ENCODE measurements around the gene ZNF107.

DNA sequence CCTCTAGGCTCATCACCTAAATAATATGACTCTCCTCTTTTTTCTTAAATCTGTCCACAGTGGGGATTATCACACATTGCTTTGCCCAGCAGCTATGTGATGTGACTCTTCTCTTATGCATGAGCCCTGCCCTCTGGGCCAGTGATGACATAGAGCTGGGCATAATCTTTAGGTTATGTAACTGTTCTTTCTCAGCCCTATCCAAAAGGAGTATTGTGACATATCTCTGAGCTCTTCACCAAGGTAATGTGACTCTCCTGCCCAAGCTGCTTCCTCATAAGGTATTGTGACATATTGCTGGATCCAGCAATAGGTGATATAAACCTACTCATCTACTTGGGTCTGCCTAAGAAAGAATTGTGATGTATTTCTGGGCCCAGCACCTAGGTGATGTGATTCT, 37.7 kb upstream of the ZNF107 start:
- TF ChIP-seq, protein P1, sequence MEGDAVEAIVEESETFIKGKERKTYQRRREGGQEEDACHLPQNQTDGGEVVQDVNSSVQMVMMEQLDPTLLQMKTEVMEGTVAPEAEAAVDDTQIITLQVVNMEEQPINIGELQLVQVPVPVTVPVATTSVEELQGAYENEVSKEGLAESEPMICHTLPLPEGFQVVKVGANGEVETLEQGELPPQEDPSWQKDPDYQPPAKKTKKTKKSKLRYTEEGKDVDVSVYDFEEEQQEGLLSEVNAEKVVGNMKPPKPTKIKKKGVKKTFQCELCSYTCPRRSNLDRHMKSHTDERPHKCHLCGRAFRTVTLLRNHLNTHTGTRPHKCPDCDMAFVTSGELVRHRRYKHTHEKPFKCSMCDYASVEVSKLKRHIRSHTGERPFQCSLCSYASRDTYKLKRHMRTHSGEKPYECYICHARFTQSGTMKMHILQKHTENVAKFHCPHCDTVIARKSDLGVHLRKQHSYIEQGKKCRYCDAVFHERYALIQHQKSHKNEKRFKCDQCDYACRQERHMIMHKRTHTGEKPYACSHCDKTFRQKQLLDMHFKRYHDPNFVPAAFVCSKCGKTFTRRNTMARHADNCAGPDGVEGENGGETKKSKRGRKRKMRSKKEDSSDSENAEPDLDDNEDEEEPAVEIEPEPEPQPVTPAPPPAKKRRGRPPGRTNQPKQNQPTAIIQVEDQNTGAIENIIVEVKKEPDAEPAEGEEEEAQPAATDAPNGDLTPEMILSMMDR (IDR thresholded peaks at IDR 0.05; ENCODE audit: low read depth, low read length, poor library complexity, severe bottlenecking) = no peak
- TF ChIP-seq EZH2phosphoT487 (IDR thresholded peaks at IDR 0.05; ENCODE audit: borderline replicate concordance, low read length) = no peak

Measured in DOHH2 (cell line).